Retina (tissue), 1 donor: ENCODE data around the gene NT5C.
A peak's percentile ranks its signal among the peaks of the same experiment; 100 is the strongest.

ENCODE experiments used
- DNase-seq: peaks from one replicate; pipeline ENCODE4 v3.0.0-alpha.2; 2016

Gene NT5C

DNA sequence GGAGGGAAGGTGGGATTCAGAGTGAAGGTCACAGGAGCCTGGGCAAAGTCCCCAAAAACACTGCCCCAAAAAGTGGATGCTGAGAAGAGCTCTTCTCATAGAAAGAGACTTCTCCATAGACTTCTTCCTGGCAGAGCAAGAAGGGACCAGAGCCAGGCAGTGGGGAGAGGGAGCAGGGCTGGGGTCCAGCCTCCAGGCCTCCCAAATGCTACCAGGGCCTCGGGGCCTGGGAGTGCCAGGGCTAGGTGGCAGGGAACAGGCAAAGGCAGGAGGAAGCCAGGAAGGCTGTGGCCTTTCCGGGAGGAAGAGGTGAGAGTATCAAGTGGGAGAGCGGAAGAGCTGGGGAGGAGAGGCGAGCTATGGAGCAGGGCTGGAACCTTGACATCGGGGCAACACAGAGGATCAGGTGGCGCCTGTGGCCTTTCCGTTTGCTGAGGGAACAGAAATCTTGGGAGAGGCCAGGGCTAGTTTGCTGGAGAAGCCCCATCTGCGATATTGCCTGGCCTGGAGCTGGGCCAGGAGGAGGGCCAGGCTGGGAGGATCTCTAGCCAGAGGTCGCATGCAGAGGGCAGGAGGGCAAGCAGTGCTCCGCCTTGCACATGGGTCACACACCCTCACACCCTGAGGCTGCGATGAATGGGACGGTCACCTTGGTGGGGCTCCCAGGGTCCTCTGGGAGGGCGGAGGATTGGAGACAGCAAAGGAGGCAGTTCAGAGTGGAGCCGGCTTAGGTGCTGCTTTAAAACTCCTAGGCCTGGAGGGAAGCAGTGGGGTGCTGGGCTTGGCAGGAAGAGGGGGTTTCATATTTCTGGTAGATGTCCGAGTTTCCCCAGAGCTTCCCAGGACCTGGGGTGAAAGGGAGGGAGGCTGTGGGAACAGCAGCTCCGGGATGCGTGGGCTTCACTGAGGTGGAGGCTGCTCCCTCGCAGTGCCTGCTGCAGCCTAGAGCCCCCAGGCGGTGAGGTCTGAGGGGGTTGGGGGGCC is 40.4 kb downstream of the NT5C start:
- no peak for DNase-seq

- DNase-seq: no peak
Measured at GRCh38 chr17:75088465-75089417, 42.8 kb downstream of the NT5C start.

GRCh38 chr17:75087558-75088453 is 43.7 kb downstream of the NT5C start, which contains the start of gene SLC16A5:
Gene SLC16A5 (plus strand): TSS chr17:75087954. CDS start chr17:75093637, 5,683 bp downstream.
- DNase-seq: peak; percentile 68

DNA sequence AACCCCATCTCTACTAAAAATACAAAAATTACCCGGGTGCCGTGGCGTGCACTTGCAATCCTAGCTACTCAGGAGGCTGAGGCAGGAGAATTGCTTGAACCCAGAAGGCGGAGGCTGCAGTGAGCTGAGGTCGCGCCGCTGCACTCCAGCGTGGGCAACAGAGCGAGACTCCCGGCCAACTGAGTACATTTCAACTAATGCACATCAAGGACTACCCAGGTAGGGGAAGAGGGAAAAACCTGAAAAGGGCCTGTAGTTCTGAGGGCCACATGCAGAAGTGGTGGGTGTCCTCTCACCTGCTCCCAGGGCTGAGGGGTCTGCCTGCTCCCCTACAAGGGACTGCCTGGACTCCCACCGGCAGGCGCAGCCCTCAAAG is 44.4 kb downstream of the NT5C start:
- no peak for DNase-seq

DNA sequence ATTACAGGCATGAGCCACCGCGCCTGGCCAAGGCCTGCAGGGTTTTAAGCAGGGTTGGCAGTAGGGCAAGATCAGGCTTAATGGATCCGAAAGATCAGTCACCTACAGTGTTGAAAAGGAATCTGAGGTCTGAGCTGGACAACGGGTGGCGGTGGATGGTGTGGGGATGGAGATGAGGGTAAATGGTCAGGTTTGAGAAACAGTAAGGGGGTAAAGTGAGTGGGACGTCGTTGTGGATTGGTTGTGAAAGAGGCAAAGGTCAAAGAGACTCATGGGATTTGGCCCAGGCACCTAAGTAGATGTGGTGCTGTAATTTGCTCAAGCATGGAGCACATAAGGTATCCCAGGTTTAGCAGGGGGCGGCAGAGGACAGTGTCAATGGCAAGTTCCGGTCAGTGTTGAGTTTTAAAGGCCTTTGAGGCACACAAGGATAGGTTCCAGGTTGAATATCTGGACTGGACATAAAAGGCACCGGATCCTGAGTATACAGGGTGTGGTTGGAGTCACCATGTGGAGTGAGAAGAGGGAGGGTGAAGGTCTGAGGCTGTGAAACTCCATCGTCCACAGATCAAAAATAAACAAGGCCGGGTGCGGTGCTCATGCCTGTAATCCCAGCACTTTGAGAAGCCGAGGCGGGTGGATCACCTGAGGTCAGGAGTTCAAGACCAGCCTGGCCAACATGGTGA is 44.9 kb downstream of the NT5C start:
- no peak for DNase-seq

GRCh38 chr17:75084039-75084660 is 47.4 kb downstream of the NT5C start:
- no peak for DNase-seq

- no peak for DNase-seq
Measured at GRCh38 chr17:75082683-75083082, 48.9 kb downstream of the NT5C start.

GRCh38 chr17:75081611-75082540 is 49.7 kb downstream of the NT5C start:
- no peak for DNase-seq
